ENCODE results near the gene ARL6IP6. TPM values are rescaled to one million over a fixed set of nuclear protein-coding genes. Genes with fewer than 3 reads are reported as not detected.

The ARL6IP6 gene
- total and polyA plus RNA-seq, 2 of the 13 experiments (the other 11 are each of a cell fraction or from before 2014, with no cell fraction given) = 45.0 to 65.9 TPM

GRCh38 chr2:152676461-152676860, 42.0 kb upstream of the ARL6IP6 start:
- H3K9ac ChIP-seq (ENCODE audit: insufficient read depth, low read depth, low read length) = no peak overlapping the region
- no peak overlapping the region for H3K4me2 ChIP-seq (ENCODE audit: low read depth, low read length)
- no peaks in the 10 kb centered on the region for H3K27me3 ChIP-seq (ENCODE audit: control insufficient read depth in 1 of 2, insufficient read depth in 2 of 2, low read length in 2 of 2)
- ChIA-PET POLR2A (no interaction called here), CTCF (ENCODE audit: low intra/inter-chr PET ratio, low total read pairs) (no interaction called here)
- no peaks in the 10 kb centered on the region for H3K9me3 ChIP-seq (ENCODE audit: low read length)
- FAIRE-seq (no peak), ATAC-seq (no peak; the same call in 2 of the 3 replicates), DNase-seq (ENCODE audit: low spot score) (no peak)
- H3K79me2 ChIP-seq (ENCODE audit: insufficient read depth, low read length) = no peaks in the 10 kb centered on the region
- TF ChIP-seq, protein P1, sequence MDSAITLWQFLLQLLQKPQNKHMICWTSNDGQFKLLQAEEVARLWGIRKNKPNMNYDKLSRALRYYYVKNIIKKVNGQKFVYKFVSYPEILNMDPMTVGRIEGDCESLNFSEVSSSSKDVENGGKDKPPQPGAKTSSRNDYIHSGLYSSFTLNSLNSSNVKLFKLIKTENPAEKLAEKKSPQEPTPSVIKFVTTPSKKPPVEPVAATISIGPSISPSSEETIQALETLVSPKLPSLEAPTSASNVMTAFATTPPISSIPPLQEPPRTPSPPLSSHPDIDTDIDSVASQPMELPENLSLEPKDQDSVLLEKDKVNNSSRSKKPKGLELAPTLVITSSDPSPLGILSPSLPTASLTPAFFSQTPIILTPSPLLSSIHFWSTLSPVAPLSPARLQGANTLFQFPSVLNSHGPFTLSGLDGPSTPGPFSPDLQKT (CRISPR knock-in tag; IDR thresholded peaks at IDR 0.05; ENCODE audit: borderline replicate concordance) = no peak
- TF ChIP-seq STAT5B (CRISPR knock-in tag; IDR thresholded peaks at IDR 0.05) = no peak
- no peak for TF ChIP-seq POLR2A (IDR thresholded peaks at IDR 0.05; ENCODE audit: insufficient read depth in 1 of 2, low read depth in 2 of 2, low read length in 2 of 2)
- no peak overlapping the region for H3K27ac ChIP-seq (ENCODE audit: extremely low read length, insufficient read depth, low read length)
- 93% methylated on average over 3 of the region's 3 CpGs for WGBS (ENCODE audit: low lambda C conversion rate)
- H2AFZ ChIP-seq (ENCODE audit: low read length) = no peak overlapping the region
- no peaks in the 10 kb centered on the region for H4K20me1 ChIP-seq (ENCODE audit: insufficient read depth, low read length)
- H3K4me1 ChIP-seq (ENCODE audit: insufficient read depth, low read length) = no peaks in the 10 kb centered on the region
- BruUV-seq (replicated peaks) = no TSS peak
- in situ Hi-C loops (cut with HindIII; ENCODE audit: extremely low pct_ligation_motif_present, low pct_unique_long_range_greater_than_20kb) (no loop called here), intact Hi-C loops (cut with micrococcal nuclease; ENCODE audit: unreplicated experiment) (no loop called here)
- no peak overlapping the region for H3K4me3 ChIP-seq (replicated peaks in 1 of 3; ENCODE audit: insufficient read depth in 1 of 3, low read depth in 2 of 3, low read length in 3 of 3)
- peaks cover 20 to 95% of the 10 kb centered on the region in 2 experiments for H3K36me3 ChIP-seq (replicated peaks in 1 of 2; ENCODE audit: control insufficient read depth in 1 of 2, insufficient read depth in 2 of 2, low read length in 2 of 2)

DNA sequence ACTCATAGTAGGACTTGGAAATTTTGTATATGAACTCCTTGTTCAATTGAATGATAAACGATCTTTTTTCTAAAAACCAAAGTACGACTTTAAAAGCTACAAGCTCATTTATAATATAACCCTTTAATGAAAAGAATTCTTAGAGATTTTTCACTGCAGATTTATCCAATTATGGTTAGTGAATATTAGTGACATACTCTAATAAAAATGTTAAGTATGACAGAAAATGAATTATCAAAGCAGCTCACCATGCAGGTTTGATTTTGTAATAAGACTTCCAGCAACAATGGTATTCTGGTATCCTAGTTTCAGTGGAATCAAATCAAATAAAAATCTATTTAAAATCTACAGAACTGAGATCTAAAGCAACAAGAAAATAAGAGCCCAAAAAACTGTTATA, 39.6 kb upstream of the ARL6IP6 start:
- Histone ChIP-seq H3K27me3 (ENCODE audit: control insufficient read depth in 1 of 2, insufficient read depth in 2 of 2, low read length in 2 of 2) (no peaks in the 10 kb centered on the region), H3K9ac (ENCODE audit: insufficient read depth, low read depth, low read length) (no peak overlapping the region), H3K4me2 (ENCODE audit: low read depth, low read length) (no peak overlapping the region), H3K27ac (ENCODE audit: extremely low read length, insufficient read depth, low read length) (no peak overlapping the region), H3K4me1 (ENCODE audit: insufficient read depth, low read length) (no peaks in the 10 kb centered on the region), H3K79me2 (ENCODE audit: insufficient read depth, low read length) (peaks cover 6% of the 10 kb centered on the region), H3K9me3 (ENCODE audit: low read length) (no peaks in the 10 kb centered on the region), H4K20me1 (ENCODE audit: insufficient read depth, low read length) (no peaks in the 10 kb centered on the region), H2AFZ (ENCODE audit: low read length) (no peak overlapping the region), H3K36me3 (replicated peaks in 1 of 2; ENCODE audit: control insufficient read depth in 1 of 2, insufficient read depth in 2 of 2, low read length in 2 of 2) (peaks cover 18 to 88% of the 10 kb centered on the region in 2 experiments), H3K4me3 (replicated peaks in 1 of 3; ENCODE audit: insufficient read depth in 1 of 3, low read depth in 2 of 3, low read length in 3 of 3) (no peak overlapping the region)
- FAIRE-seq (no peak), DNase-seq (ENCODE audit: low spot score) (no peak), ATAC-seq (no peak)
- in situ Hi-C loops (cut with HindIII; ENCODE audit: extremely low pct_ligation_motif_present, low pct_unique_long_range_greater_than_20kb) (no loop called here), intact Hi-C loops (cut with micrococcal nuclease; ENCODE audit: unreplicated experiment) (no loop called here)
- POLR2A ChIA-PET = no interaction called here
- CTCF ChIA-PET (ENCODE audit: low intra/inter-chr PET ratio, low total read pairs) = no interaction called here
- BruUV-seq (replicated peaks) = no TSS peak
- WGBS (ENCODE audit: low lambda C conversion rate) = 94% methylated on average over 2 of the region's 2 CpGs
- TF ChIP-seq, protein P2, sequence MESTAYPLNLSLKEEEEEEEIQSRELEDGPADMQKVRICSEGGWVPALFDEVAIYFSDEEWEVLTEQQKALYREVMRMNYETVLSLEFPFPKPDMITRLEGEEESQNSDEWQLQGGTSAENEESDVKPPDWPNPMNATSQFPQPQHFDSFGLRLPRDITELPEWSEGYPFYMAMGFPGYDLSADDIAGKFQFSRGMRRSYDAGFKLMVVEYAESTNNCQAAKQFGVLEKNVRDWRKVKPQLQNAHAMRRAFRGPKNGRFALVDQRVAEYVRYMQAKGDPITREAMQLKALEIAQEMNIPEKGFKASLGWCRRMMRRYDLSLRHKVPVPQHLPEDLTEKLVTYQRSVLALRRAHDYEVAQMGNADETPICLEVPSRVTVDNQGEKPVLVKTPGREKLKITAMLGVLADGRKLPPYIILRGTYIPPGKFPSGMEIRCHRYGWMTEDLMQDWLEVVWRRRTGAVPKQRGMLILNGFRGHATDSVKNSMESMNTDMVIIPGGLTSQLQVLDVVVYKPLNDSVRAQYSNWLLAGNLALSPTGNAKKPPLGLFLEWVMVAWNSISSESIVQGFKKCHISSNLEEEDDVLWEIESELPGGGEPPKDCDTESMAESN (CRISPR knock-in tag; conservative IDR thresholded peaks at IDR 0.05) = no peak
- no peak for TF ChIP-seq FOXM1 (CRISPR knock-in tag; IDR thresholded peaks at IDR 0.05)
- TF ChIP-seq RERE (CRISPR knock-in tag; IDR thresholded peaks at IDR 0.05; ENCODE audit: low read depth) = no peak
- TF ChIP-seq MYNN (CRISPR knock-in tag; IDR thresholded peaks at IDR 0.05; ENCODE audit: low read depth) = no peak
- no peak for TF ChIP-seq MLLT10 (CRISPR knock-in tag; IDR thresholded peaks at IDR 0.05)
- TF ChIP-seq ZNF3 (CRISPR knock-in tag; IDR thresholded peaks at IDR 0.05) = no peak
- no peak for TF ChIP-seq ZNF570 (CRISPR knock-in tag; IDR thresholded peaks at IDR 0.05; ENCODE audit: borderline replicate concordance)
